Stromal cell of bone marrow (primary cell): ENCODE measurements around the gene FMO5.
"Not testable (repeated sequence)": the region's sequence is repeated elsewhere in the genome, so short reads cannot be mapped to it uniquely, and the experiment has no call there.

Experiments used
- DNase-seq: peaks from one replicate; pipeline ENCODE4 v3.0.0-alpha.2; 2012; ENCODE audit warnings: low read depth

Gene FMO5

DNA sequence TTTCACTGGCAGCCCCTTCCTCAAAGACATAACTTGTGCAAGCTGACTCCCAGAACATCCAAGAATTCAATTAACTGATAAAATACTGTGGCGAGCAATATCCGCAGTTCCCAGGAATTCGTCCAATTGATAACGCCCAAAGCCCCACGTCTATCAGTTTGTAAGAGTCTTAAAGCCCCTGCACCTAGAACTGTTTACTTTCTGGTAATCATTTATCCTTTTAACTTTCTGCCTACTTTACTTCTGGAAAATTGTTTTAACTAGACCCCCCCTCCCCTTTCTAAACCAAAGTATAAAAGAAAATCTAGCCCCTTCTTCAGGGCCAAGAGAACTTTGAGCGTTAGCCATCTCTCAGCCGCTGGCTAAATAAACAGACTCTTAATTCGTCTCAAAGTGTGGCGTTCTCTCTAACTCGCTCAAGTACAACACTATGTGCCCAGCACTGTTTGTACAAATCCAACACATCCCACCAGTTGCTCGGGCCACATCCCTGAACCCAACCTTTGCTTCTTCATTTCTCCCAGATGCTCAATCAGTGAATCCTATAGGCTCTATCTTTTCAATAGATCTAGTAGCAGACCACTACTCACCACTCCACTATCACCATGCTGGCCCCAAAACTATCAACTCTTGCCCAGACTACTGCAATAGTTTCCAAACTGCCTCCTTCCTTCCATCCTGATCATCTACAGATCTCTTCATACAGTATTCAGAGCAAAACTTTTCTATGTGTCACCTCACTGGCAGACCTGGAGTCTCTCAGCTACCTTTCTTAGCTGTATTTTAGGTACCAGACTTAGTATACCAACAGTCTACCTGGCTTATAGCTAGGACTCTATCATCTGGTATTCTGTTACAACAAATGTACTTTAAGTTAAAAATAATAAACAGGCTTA lies 14.0 kb upstream of the FMO5 start:
- DNase-seq, result no peak

DNA sequence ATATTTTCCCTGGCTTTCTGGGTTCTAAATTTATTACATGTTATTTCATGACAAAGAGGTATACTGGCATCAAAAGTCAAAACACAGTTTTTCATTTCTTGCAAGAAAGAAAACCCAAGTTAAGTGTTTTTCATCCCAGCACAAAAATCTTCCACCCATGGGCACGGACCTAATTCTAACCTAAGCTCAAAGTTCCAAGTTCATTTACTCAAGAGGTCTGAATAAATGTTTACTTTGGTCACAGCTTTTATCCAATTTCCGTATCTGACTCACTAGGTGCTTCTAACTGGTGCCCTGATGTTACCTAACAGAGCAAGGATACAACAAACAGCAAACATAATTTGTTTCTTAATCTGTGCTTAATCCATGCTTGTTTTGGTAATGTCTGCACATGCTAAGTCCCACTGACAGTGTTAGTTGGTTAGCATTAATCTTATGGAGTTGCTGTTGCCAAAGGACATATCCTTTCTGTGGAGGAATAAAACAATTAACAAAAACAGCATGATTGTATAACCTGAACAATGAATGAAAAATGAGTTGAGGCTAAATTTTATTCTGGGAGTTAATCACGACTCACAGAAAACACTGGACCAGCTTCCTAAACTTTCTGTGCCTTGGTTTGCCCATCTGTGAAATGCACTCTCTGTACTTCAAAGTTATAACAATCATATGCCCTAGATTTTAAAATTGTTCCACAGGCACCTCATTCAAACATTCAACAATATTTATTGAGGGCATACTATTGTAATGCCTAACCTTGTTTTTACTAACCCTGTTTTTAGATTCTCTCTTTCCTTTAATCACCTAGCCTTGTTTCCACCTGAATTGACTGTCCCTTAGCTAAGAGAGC lies 13.1 kb upstream of the FMO5 start:
- DNase-seq, result no peak

DNA sequence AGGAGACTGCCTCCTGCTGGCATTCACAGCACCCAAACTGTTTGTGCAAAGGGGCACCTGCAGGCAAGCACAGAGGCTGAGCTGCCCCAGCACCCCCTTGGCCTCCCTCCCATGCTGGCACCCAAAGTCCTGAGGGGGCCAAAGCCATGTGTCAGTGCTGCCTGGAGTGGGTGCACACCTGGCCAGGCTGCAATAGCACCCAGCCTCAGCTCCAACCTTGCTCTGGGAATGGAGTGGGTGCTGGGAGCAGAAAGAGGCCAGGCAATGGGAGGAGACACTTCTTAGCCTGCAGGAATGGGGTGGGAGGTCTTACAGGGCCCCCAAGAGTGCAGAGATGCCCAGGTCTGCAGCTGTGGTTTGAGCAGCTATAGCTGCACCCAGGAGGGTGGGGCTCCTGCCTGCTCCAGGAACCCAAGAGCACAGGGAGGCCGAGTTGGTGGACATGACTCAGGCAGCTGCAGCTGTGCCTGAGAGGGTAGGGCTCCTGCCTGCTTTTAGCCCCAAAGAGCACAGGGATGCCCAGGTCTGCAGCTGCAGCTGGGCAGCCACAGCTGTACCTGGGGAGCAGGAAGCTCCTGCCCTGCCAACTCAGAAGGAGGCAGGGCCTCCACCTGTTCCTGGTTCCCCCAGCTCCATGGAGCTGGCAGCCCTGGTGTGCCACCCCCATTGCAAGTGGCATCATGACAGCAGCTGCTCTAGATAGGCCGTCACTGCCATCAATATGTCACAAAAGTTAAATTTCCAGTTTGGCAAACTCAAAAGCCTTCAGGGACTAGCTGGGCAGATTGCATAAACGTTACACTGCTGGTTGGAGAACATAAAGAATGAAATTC lies 12.0 kb upstream of the FMO5 start:
- no peak for DNase-seq

DNA sequence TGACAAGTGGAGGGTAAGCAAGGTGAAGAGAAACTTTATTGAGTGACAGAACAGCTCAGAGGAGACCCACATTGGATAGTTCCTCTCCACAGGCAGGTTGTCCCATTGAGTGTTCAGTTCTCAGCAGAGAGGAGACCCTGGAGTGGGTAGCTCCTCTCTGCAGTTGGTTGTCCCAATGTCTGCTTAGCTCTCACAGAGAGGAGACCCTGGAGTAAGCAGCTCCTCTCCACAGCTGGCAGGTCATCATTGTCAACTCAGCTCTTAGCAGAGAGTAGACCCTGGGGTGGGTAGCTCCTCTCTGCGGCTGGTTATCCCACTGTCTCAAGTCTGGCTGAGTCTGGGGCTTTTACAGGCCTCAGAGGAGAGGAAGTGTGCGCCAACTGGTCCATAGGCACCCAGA lies 11.3 kb upstream of the FMO5 start:
- DNase-seq, result no peak

DNA sequence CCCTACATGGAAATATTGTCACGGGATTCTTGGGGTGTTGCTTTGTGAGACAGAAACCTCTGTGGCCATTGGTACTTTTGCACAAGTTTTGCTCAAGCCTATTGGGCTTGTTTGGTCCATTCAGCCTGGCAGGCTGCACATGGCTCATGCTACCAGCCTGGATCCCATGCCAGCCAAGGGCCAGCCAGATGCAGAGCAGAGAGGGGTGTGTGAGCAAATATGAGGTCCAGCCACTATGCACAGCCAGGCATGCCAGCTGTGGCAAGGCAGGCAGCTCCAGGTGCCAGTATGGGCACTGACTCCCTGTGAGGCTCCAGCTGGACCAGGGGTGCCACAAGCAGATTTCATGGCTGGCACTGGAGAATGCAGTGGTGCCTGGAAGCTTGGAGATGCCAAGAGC lies 10.7 kb upstream of the FMO5 start:
- DNase-seq, result no peak

DNA sequence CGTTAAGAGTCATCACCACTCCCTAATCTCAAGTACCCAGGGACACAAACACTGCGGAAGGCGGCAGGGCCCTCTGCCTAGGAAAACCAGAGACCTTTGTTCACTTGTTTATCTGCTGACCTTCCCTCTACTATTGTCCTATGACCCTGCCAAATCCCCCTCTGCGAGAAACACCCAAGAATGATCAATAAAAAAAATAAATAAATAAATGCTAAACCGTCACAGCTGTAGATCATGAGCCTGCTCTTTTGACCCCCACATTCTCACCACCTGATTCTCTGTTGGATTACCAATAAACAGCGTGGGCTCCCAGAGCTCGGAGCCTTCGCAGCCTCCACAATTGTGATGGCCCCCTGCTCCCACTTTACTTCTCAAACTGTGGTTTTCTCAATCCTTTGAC lies 8.8 kb upstream of the FMO5 start:
- not testable (repeated sequence) for DNase-seq

DNA sequence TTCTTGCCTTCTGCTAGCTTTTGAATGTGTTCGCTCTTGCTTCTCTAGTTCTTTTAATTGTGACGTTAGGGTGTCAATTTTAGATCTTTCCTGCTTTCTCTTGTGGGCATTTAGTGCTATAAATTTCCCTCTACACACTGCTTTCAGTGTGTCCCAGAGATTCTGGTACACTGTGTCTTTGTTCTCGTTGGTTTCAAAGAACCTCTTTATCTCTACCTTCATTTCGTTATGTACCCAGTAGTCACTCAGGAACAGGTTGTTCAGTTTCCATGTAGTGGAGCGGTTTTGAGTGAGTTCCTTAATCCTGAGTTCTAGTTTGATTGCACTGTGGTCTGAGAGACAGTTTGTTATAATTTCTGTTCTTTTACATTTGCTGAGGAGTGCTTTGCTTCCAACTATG lies 5.9 kb upstream of the FMO5 start:
- DNase-seq, result not testable (repeated sequence)

DNA sequence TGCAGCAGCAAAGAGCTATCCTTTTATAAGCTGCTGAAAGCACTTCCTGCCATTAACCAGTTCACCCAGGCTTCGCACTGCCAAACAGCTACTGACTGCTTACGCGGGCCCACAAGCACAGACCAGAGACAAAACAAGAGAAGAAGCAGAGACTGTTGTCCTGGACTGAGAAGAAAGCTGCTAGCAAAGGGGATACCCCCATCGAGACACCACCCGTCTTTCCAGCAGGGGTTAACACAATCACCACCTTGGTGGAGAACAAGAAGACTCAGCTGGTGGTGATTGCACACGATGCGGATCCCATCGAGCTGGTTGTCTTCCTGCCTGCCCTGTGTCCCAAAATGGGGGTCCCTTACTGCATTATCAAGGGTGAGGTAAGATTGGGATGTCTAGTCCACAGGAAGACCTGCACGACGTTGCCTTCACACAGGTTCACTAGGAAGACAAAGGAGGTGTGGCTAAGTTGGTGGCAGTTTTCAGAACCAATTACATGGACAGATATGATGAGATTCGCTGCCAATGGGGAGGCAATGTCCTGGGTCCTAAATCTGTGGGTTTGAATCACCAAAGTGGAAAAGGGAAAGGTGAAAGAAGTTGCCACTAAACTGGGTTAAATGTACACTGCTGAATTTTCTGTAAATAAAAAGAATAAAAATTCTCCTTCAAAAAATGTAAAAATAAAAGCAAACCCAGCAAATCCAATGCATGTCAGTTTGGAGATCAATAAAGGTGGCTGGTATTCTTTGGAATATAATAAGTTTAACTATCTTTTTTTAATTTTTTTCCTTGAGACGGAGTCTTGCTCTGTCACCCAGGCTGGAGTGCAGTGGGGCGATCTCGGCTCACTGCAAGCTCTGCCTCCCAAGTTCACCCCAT lies 1.2 kb downstream of the FMO5 start:
- DNase-seq, result no peak

DNA sequence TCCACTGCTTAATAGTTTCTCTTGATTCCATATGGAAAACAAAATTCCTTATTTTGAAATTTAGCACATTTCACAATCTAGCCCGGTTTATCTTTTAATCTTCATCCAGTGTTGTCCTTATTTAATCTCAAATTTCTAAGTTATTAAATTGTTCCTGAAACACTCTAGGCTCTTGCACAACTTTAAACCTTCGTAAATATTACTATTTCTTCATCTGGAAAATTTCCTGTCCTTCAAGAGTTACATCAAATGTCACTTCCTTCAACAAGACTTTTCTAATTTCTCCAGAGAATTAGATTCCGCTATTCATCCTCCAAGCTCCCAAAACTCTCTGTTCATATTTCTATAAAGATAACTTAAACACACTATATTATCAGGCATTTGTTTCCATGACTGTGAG lies 6.5 kb downstream of the FMO5 start:
- no peak for DNase-seq

DNA sequence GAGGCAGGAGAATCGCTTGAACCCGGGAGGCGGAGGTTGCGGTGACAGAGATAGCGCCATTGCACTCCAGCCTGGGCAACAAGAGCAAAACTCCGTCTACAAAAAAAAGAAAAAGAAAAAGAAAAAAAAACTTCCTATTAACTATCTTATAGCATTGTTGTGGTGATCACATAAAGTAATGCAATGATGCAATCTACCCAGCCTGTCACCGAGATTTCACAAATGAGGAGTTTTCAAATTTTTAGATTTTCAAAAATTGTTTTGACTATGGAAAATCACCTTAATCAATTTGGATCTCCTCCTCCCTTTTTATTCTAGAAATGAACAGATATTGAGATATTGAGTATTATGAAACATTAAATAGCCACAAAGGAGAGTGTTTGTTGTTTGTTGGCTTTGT lies 8.0 kb downstream of the FMO5 start:
- DNase-seq, result no peak

DNA sequence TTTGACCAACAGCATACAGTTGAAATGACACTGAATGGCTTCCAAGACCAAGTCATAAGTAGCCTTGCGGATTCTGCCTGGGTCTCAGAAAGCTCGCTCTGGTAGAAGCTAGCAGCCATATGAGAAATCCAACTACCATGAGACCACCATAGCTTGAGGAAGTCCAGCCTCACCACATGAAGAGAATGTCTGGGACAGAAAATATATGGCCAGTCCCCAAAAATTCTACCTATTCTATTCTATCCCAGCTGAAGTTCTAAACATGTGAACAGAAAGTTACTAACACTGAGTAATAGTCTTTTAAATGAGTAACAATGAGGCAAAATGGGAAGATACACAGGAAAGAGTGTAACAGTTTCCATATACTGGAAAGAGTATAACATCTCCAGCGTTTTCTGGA lies 9.0 kb downstream of the FMO5 start:
- DNase-seq, result no peak

DNA sequence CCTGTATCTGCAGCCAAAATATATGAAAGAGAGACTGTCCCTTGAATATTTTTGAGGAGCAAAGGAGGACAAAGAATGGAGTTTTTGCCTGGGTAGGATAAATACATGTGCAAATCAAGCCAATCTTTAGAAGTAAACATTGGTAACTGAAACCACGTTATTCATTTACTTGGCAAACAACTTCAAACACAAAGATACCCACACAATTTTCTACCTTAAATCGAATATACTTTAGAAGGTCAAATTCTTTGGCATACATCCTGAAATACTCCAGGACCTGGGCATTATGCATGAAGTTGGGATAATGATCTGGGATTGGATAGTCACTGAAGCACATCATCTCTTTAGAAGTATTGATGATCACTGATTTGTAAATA lies 9.6 kb downstream of the FMO5 start:
- DNase-seq, result no peak

DNA sequence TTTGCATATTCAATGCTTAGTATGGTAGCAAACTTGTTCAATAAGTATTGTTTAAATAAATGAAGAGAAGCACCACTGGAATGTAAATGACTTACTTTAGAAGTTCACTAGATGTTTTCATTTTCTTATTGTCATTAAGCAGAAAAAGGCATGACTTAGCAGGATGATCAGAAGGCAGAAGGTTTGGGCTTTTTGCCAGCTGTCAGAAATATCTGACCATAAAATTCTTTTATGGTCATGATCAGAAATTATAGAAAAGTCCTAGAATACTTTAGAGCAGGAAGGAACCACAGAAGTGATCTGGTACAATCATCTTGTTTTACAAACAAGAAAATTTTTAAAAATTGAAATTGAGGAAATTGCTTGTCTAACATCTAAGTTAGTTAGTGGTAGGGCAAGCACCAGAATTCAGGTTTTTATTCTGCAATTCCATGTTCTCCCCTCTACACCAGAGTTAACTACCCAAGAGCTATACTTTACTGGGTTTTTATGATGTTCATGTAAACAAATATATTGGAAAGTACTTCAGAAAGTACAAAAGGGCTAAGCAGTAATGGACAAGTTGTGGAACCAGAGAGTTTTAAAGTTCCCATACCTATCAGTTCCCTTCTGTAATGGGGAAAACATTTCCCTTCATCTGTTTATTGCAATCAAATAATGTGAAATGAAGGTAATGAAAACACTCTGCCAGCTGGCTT lies 10.1 kb downstream of the FMO5 start:
- no peak for DNase-seq

DNA sequence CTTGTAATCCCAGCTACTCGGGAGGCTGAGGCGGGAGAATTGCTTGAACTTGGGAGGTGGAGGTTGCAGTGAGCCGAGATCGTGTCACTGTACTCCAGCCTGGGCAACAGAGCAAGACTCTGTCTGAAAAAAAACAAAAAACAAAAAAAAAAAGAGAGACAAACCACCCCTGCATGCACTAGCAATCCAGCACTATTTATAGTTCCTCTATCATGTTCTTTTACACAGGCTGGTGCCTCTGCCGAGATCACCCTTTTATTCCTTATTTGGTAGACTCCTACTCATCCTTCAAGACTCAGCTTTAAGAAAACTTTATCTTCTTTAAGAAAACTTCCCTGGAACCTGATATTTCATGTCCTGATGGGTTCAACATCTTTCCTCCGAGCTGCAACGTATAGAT lies 10.8 kb downstream of the FMO5 start:
- DNase-seq, result no peak

DNA sequence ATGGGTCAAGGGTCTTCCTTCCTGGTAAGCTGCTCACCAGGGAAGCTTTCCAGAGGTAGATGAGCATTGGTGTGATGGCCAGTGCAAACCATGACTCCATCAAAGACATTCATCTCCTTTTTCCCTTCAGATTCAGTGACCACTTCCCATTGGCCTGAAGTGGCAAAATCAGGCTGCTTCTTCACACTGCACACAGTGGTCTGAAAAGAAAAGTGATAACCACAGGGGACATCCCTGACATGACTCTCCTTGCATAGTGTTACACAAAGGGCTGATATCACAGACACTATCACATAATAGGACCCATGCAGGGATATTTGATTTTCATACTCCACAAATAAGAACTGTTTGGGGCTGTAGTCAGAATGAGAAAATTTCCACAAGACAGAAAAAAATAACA lies 11.9 kb downstream of the FMO5 start:
- DNase-seq, result no peak

DNA sequence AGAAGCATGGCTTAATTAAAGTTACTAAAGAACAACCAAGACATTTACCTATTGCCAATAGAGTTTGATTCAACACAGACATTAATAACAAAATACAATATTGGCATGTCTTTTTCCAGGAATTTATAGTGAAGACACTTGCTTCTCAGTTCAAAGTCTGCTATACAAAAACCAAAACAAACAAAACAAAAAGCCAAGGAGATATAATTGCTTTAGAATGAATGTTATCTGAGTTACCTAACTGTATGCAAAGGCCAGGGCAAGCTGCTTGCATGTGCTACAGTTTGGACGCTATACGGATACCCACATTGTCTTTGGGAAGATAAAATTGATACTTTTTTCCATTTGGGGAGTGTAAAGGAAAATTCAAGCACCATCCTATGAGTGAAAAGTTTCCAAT lies 13.6 kb downstream of the FMO5 start:
- DNase-seq, result no peak

DNA sequence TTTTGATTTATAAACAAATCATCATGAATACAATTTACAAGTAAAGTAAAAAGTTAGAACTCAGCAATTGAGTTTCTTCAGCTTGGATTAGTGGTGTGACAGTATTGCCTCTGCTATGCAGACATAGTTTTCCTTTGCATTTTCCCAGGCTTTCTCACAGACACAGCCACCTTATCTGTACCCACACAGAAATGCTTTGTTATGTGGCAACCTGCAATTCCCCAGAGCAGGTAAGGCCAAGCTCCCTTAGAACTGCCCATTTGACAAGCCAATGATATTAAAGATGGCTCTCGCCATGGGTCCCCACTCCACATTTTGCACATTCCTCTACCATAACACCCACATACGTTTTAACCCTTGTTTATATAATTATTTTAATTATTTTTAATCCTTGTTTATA lies 14.2 kb downstream of the FMO5 start:
- DNase-seq, result no peak

DNA sequence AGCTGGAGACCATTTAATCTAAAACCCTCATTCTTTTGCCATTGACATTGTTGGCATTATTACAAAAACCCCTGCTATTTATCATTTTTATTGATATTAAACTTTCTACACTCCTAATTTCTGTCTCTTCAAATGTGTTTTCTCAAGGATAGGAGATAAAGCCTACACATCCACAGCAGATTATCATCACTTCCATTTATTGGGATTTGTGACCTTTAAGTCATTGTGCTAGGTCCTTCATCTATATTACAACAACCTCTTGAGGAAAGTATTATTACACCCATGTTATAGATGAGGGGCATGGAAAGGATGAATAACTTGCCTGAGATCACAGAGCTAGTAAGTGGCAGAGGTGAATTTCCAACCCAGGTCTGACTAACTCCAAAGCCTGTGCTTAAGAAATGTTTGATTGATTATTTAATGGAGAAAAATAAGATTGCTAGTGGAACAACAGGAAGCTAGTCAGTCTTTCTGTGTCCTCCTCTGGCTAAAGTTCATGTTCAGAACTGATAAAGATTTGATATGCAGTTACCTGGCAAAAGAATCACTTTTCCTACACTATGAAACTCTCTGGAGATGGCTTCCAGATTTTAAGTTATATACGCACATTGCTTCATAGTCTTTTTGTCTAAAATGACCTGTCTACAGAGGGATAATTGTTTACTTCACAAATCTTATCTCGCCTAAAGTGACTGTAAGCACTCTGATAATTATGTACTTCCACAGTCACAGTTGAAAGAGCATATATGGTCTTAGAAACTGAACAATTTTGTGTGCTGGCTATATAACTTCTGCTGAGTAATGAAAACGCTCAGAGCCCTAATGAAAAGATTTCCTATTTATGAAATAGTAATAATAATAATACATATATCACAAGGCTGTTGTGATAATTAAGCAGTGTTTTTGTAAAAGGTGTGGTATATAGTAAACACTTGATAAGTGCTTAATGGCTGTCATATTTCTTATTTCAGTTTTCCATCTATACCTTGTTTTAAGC lies 15.0 kb downstream of the FMO5 start:
- DNase-seq, result no peak

DNA sequence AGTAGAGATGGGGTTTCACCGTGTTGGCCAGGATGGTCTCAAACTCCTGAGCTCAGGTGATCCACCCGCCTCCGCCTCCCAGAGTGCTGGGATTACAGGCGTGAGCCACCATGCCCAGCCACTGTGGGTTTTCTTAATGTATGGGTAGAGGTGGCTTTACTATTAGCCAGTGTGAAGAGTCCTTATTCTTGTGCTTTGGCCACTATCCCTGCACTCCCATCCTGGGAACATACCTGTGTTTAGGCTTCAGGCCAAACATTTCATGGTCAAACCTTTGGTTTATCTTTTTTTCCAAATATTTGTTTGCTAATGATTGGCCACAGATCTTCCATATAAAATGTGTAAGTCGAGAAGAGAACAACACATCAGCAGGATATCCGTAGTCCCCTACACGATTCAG lies 16.5 kb downstream of the FMO5 start:
- no peak for DNase-seq

DNA sequence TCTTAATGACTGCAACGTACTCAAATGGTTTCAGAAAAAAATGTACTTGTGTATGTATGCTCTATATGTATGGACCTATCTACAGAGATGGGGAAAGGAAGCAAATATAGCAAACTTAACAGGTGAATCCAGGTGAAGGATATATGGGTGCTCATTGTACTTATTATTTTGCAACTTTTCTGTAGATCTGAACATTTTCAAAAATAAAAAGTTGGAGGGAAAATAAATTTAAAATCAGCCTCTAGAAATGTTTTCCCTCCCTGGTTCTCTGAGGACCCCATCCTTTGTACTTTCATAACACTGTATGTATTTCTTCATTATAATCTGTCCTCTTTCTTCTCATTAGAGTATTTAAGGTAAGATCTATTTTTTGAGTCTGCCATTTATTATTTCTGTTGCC lies 17.9 kb downstream of the FMO5 start:
- no peak for DNase-seq
